ENCODE measurements around the gene PRICKLE3.

- TF ChIP-seq, protein P1, sequence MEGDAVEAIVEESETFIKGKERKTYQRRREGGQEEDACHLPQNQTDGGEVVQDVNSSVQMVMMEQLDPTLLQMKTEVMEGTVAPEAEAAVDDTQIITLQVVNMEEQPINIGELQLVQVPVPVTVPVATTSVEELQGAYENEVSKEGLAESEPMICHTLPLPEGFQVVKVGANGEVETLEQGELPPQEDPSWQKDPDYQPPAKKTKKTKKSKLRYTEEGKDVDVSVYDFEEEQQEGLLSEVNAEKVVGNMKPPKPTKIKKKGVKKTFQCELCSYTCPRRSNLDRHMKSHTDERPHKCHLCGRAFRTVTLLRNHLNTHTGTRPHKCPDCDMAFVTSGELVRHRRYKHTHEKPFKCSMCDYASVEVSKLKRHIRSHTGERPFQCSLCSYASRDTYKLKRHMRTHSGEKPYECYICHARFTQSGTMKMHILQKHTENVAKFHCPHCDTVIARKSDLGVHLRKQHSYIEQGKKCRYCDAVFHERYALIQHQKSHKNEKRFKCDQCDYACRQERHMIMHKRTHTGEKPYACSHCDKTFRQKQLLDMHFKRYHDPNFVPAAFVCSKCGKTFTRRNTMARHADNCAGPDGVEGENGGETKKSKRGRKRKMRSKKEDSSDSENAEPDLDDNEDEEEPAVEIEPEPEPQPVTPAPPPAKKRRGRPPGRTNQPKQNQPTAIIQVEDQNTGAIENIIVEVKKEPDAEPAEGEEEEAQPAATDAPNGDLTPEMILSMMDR (conservative IDR thresholded peaks at IDR 0.05 in 1 of 2, IDR thresholded peaks at IDR 0.05 in 1 of 2; ENCODE audit: low read depth in 1 of 2, low read length in 2 of 2), result no peak
- no peak for TF ChIP-seq EZH2 (IDR thresholded peaks at IDR 0.05; ENCODE audit: low read length, missing control alignments)
These were observed 8.8 kb downstream of the PRICKLE3 start for GRCh38 chrX:49177338-49177833.

Data from fibroblast of lung (primary cell).